ENCODE results near the gene CYP46A1.
A peak's percentile ranks its signal among the peaks of the same experiment; 100 is the strongest.

CYP46A1 gene

GRCh38 chr14:99663386-99664057 lies 20.6 kb upstream of the CYP46A1 start:
- CTCF ChIA-PET, result no interaction called here
- H3K27me3 ChIP-seq (replicated peaks in 2 of 5; ENCODE audit: control insufficient read depth in 4 of 5, insufficient read depth in 5 of 5, low read length in 4 of 5), result peaks cover 0 to 63% (median 29%) of the 10 kb centered on the region in 5 experiments
- no peak overlapping the region for H3K4me3 ChIP-seq (ENCODE audit: control insufficient read depth in 1 of 7, extremely low read depth in 1 of 7, insufficient read depth in 4 of 7, low read depth in 2 of 7, low read length in 6 of 7)
- H3K9me3 ChIP-seq (ENCODE audit: control extremely low read depth in 1 of 5, control insufficient read depth in 4 of 5, insufficient read depth in 2 of 5, low read depth in 1 of 5, low read length in 4 of 5), result no peaks in the 10 kb centered on the region
- peaks cover 0 to 2% (median 1%) of the 10 kb centered on the region in 4 experiments for H3K4me1 ChIP-seq (ENCODE audit: control extremely low read depth in 1 of 4, control insufficient read depth in 4 of 4, insufficient read depth in 4 of 4, low read length in 3 of 4)
- POLR2A ChIA-PET, result no interaction called here
- 78% methylated on average over 5 of the region's 12 CpGs for WGBS (ENCODE audit: insufficient coverage)
- DNase-seq, result no peak
- no peaks in the 10 kb centered on the region for H3K36me3 ChIP-seq (ENCODE audit: control insufficient read depth in 4 of 4, insufficient read depth in 4 of 4, low read length in 3 of 4)
- no peak overlapping the region for H3K27ac ChIP-seq (ENCODE audit: insufficient read depth in 1 of 2, low read depth in 1 of 2, low read length in 2 of 2, poor library complexity in 1 of 2, severe bottlenecking in 2 of 2)

GRCh38 chr14:99664058-99664936 lies 19.8 kb upstream of the CYP46A1 start:
- WGBS (ENCODE audit: insufficient coverage), result 62% methylated on average over 7 of the region's 8 CpGs
- ChIA-PET POLR2A (no interaction called here), CTCF (no interaction called here)
- Histone ChIP-seq H3K36me3 (ENCODE audit: control insufficient read depth in 4 of 4, insufficient read depth in 4 of 4, low read length in 3 of 4) (no peaks in the 10 kb centered on the region), H3K9me3 (ENCODE audit: control extremely low read depth in 1 of 5, control insufficient read depth in 4 of 5, insufficient read depth in 2 of 5, low read depth in 1 of 5, low read length in 4 of 5) (no peaks in the 10 kb centered on the region), H3K27ac (ENCODE audit: insufficient read depth in 1 of 2, low read depth in 1 of 2, low read length in 2 of 2, poor library complexity in 1 of 2, severe bottlenecking in 2 of 2) (no peak overlapping the region), H3K27me3 (replicated peaks in 2 of 5; ENCODE audit: control insufficient read depth in 4 of 5, insufficient read depth in 5 of 5, low read length in 4 of 5) (peaks cover 0 to 55% (median 22%) of the 10 kb centered on the region in 5 experiments), H3K4me3 (ENCODE audit: control insufficient read depth in 1 of 7, extremely low read depth in 1 of 7, insufficient read depth in 4 of 7, low read depth in 2 of 7, low read length in 6 of 7) (no peak overlapping the region), H3K4me1 (ENCODE audit: control extremely low read depth in 1 of 4, control insufficient read depth in 4 of 4, insufficient read depth in 4 of 4, low read length in 3 of 4) (peaks cover 0 to 2% (median under 1%) of the 10 kb centered on the region in 4 experiments)
- DNase-seq, result no peak

- no peak overlapping the region for H3K4me3 ChIP-seq (ENCODE audit: control insufficient read depth in 1 of 7, extremely low read depth in 1 of 7, insufficient read depth in 4 of 7, low read depth in 2 of 7, low read length in 6 of 7)
- peaks cover 0 to 49% (median 20%) of the 10 kb centered on the region in 5 experiments for H3K27me3 ChIP-seq (replicated peaks in 2 of 5; ENCODE audit: control insufficient read depth in 4 of 5, insufficient read depth in 5 of 5, low read length in 4 of 5)
- peaks cover 0 to under 1% (median 0%) of the 10 kb centered on the region in 4 experiments for H3K4me1 ChIP-seq (ENCODE audit: control extremely low read depth in 1 of 4, control insufficient read depth in 4 of 4, insufficient read depth in 4 of 4, low read length in 3 of 4)
- no peaks in the 10 kb centered on the region for H3K9me3 ChIP-seq (ENCODE audit: control extremely low read depth in 1 of 5, control insufficient read depth in 4 of 5, insufficient read depth in 2 of 5, low read depth in 1 of 5, low read length in 4 of 5)
- DNase-seq, result no peak
- CTCF ChIA-PET, result no interaction called here
- no peaks in the 10 kb centered on the region for H3K36me3 ChIP-seq (ENCODE audit: control insufficient read depth in 4 of 4, insufficient read depth in 4 of 4, low read length in 3 of 4)
- 83% methylated on average over 8 of the region's 12 CpGs for WGBS (ENCODE audit: insufficient coverage)
- H3K27ac ChIP-seq (ENCODE audit: insufficient read depth in 1 of 2, low read depth in 1 of 2, low read length in 2 of 2, poor library complexity in 1 of 2, severe bottlenecking in 2 of 2), result no peak overlapping the region
- POLR2A ChIA-PET, result no interaction called here
Measured at GRCh38 chr14:99664937-99665273, 19.2 kb upstream of the CYP46A1 start.

GRCh38 chr14:99666533-99666932 lies 17.6 kb upstream of the CYP46A1 start:
- CTCF ChIA-PET, result interaction anchor here (1.4 kb wide), 1 partner anchor 12 kb away, joined by 4 read pairs; no protein-coding TSS in a partner anchor
- WGBS (ENCODE audit: insufficient coverage), result 59% methylated on average over 5 of the region's 6 CpGs
- Histone ChIP-seq H3K36me3 (ENCODE audit: control insufficient read depth in 4 of 4, insufficient read depth in 4 of 4, low read length in 3 of 4) (no peaks in the 10 kb centered on the region), H3K27me3 (replicated peaks in 2 of 5; ENCODE audit: control insufficient read depth in 4 of 5, insufficient read depth in 5 of 5, low read length in 4 of 5) (peaks cover 0 to 44% (median 14%) of the 10 kb centered on the region in 5 experiments), H3K27ac (ENCODE audit: insufficient read depth in 1 of 2, low read depth in 1 of 2, low read length in 2 of 2, poor library complexity in 1 of 2, severe bottlenecking in 2 of 2) (no peak overlapping the region), H3K4me1 (ENCODE audit: control extremely low read depth in 1 of 4, control insufficient read depth in 4 of 4, insufficient read depth in 4 of 4, low read length in 3 of 4) (no peaks in the 10 kb centered on the region), H3K9me3 (ENCODE audit: control extremely low read depth in 1 of 5, control insufficient read depth in 4 of 5, insufficient read depth in 2 of 5, low read depth in 1 of 5, low read length in 4 of 5) (no peaks in the 10 kb centered on the region), H3K4me3 (ENCODE audit: control insufficient read depth in 1 of 7, extremely low read depth in 1 of 7, insufficient read depth in 4 of 7, low read depth in 2 of 7, low read length in 6 of 7) (no peak overlapping the region)
- DNase-seq, result no peak
- POLR2A ChIA-PET, result no interaction called here

- H3K9me3 ChIP-seq (ENCODE audit: control extremely low read depth in 1 of 5, control insufficient read depth in 4 of 5, insufficient read depth in 2 of 5, low read depth in 1 of 5, low read length in 4 of 5), result no peaks in the 10 kb centered on the region
- ChIA-PET CTCF (interaction anchor here (1.1 to 1.4 kb wide), 2 partner anchors 12 to 21 kb away, joined by 4 read pairs; no protein-coding TSS in a partner anchor), POLR2A (interaction anchor here (0.9 kb wide), 1 partner anchor 43 kb away, joined by 3 read pairs; no protein-coding TSS in a partner anchor)
- no peaks in the 10 kb centered on the region for H3K4me1 ChIP-seq (ENCODE audit: control extremely low read depth in 1 of 4, control insufficient read depth in 4 of 4, insufficient read depth in 4 of 4, low read length in 3 of 4)
- peaks cover 0 to 44% (median 11%) of the 10 kb centered on the region in 5 experiments for H3K27me3 ChIP-seq (replicated peaks in 2 of 5; ENCODE audit: control insufficient read depth in 4 of 5, insufficient read depth in 5 of 5, low read length in 4 of 5)
- H3K36me3 ChIP-seq (ENCODE audit: control insufficient read depth in 4 of 4, insufficient read depth in 4 of 4, low read length in 3 of 4), result no peaks in the 10 kb centered on the region
- H3K27ac ChIP-seq (ENCODE audit: insufficient read depth in 1 of 2, low read depth in 1 of 2, low read length in 2 of 2, poor library complexity in 1 of 2, severe bottlenecking in 2 of 2), result no peak overlapping the region
- no peak for DNase-seq
- no peak overlapping the region for H3K4me3 ChIP-seq (ENCODE audit: control insufficient read depth in 1 of 7, extremely low read depth in 1 of 7, insufficient read depth in 4 of 7, low read depth in 2 of 7, low read length in 6 of 7)
- 56% methylated on average over 2 of the region's 2 CpGs for WGBS (ENCODE audit: insufficient coverage)
Measured at GRCh38 chr14:99667045-99667444, 17.1 kb upstream of the CYP46A1 start.

- H3K4me3 ChIP-seq (ENCODE audit: control insufficient read depth in 1 of 7, extremely low read depth in 1 of 7, insufficient read depth in 4 of 7, low read depth in 2 of 7, low read length in 6 of 7), result no peak overlapping the region
- no peaks in the 10 kb centered on the region for H3K4me1 ChIP-seq (ENCODE audit: control extremely low read depth in 1 of 4, control insufficient read depth in 4 of 4, insufficient read depth in 4 of 4, low read length in 3 of 4)
- POLR2A ChIA-PET, result interaction anchor here (0.6 to 0.9 kb wide), 2 partner anchors 42 to 225 kb away, joined by 3 read pairs; no protein-coding TSS in a partner anchor
- no peaks in the 10 kb centered on the region for H3K36me3 ChIP-seq (ENCODE audit: control insufficient read depth in 4 of 4, insufficient read depth in 4 of 4, low read length in 3 of 4)
- H3K9me3 ChIP-seq (ENCODE audit: control extremely low read depth in 1 of 5, control insufficient read depth in 4 of 5, insufficient read depth in 2 of 5, low read depth in 1 of 5, low read length in 4 of 5), result no peaks in the 10 kb centered on the region
- peaks cover 0 to 40% (median 7%) of the 10 kb centered on the region in 5 experiments for H3K27me3 ChIP-seq (replicated peaks in 2 of 5; ENCODE audit: control insufficient read depth in 4 of 5, insufficient read depth in 5 of 5, low read length in 4 of 5)
- DNase-seq, result peak in 2 of 3 donors; percentile 28 to 42
- CTCF ChIA-PET, result interaction anchor here (0.6 to 2.0 kb wide), 4 partner anchors 10 to 40 kb away, joined by 4 to 5 read pairs (median 4); no protein-coding TSS in a partner anchor
- no peak overlapping the region for H3K27ac ChIP-seq (ENCODE audit: insufficient read depth in 1 of 2, low read depth in 1 of 2, low read length in 2 of 2, poor library complexity in 1 of 2, severe bottlenecking in 2 of 2)
- 76% methylated on average over 5 of the region's 9 CpGs for WGBS (ENCODE audit: insufficient coverage)
Measured at GRCh38 chr14:99667821-99668220, 16.3 kb upstream of the CYP46A1 start.
